GM23338 (cell line): ENCODE measurements around the gene TULP4.

Experiments
- CTCF ChIP-seq, 2 experiments: fragments of 200-600 bp in 1 of 2; sonication (generic) in 1 of 2; conservative IDR thresholded peaks; 2 replicates each; pipeline versions ENCODE4 v1.5.1 to v1.6.1; 2016 to 2017; ENCODE audit warnings: antibody characterized with exemption in 2 of 2, low read depth in 2 of 2, mild to moderate bottlenecking in 2 of 2, moderate library complexity in 1 of 2
- POLR2AphosphoS5 ChIP-seq: IDR thresholded peaks from 2 replicates; pipeline ENCODE4 v1.6.1; 2016; ENCODE audit warnings: antibody characterized with exemption, low read depth
- REST ChIP-seq: IDR thresholded peaks from one replicate; pipeline ENCODE4 v1.6.1; 2018; ENCODE audit warnings: antibody characterized with exemption; ENCODE audit not compliant: unreplicated experiment

GRCh38 chr6:158316022-158316421, 3.8 kb downstream of the TULP4 start:
- no peak for TF ChIP-seq CTCF (conservative IDR thresholded peaks at IDR 0.05; ENCODE audit: low read depth in 2 of 2)
- no peak for TF ChIP-seq REST
- TF ChIP-seq POLR2AphosphoS5, result no peak
